ENCODE data around the gene PCGF5.
"Not testable (repeated sequence)": the region's sequence is repeated elsewhere in the genome, so short reads cannot be mapped to it uniquely, and the experiment has no call there.

PCGF5 gene

GRCh38 chr10:91210435-91210834 is 10.0 kb upstream of the PCGF5 start:
- peak; percentile 91 for DNase-seq

- no peak for DNase-seq
These were observed 8.8 kb upstream of the PCGF5 start for GRCh38 chr10:91211675-91212074.

GRCh38 chr10:91214911-91215310 is 5.6 kb upstream of the PCGF5 start:
- DNase-seq: no peak

GRCh38 chr10:91215384-91215783 is 5.1 kb upstream of the PCGF5 start:
- no peak for DNase-seq

GRCh38 chr10:91219371-91220193 is 881 bp upstream of the PCGF5 start:
- no peak for DNase-seq

- DNase-seq: no peak
These were observed 652 bp downstream of the PCGF5 start for GRCh38 chr10:91220954-91221675.

- DNase-seq: no peak
These were observed 5.6 kb downstream of the PCGF5 start for GRCh38 chr10:91226093-91226492.

GRCh38 chr10:91227576-91227975 is 7.1 kb downstream of the PCGF5 start:
- DNase-seq: no peak

GRCh38 chr10:91229683-91230082 is 9.2 kb downstream of the PCGF5 start:
- DNase-seq: no peak

- DNase-seq: no peak
These were observed 17.7 kb downstream of the PCGF5 start for GRCh38 chr10:91238191-91238590.

GRCh38 chr10:91239789-91240188 is 19.3 kb downstream of the PCGF5 start:
- DNase-seq: no peak

- DNase-seq: no peak
These were observed 22.5 kb downstream of the PCGF5 start for GRCh38 chr10:91242940-91243339.

GRCh38 chr10:91247360-91248111 is 27.1 kb downstream of the PCGF5 start:
- no peak for DNase-seq

GRCh38 chr10:91249700-91250099 is 29.2 kb downstream of the PCGF5 start:
- DNase-seq: no peak

GRCh38 chr10:91250341-91250740 is 29.9 kb downstream of the PCGF5 start:
- no peak for DNase-seq

- no peak for DNase-seq
These were observed 31.1 kb downstream of the PCGF5 start for GRCh38 chr10:91251430-91252056.

- DNase-seq: no peak
These were observed 32.8 kb downstream of the PCGF5 start for GRCh38 chr10:91253300-91253699.

GRCh38 chr10:91257310-91257709 is 36.8 kb downstream of the PCGF5 start:
- DNase-seq: no peak

GRCh38 chr10:91260417-91260816 is 40.0 kb downstream of the PCGF5 start:
- DNase-seq: not testable (repeated sequence)

- no peak for DNase-seq
These were observed 51.4 kb downstream of the PCGF5 start for GRCh38 chr10:91271886-91272285.

- DNase-seq: no peak
These were observed 64.1 kb downstream of the PCGF5 start for GRCh38 chr10:91284486-91285090.

- DNase-seq: no peak
These were observed 66.1 kb downstream of the PCGF5 start for GRCh38 chr10:91286572-91286971.

- DNase-seq: no peak
These were observed 66.8 kb downstream of the PCGF5 start for GRCh38 chr10:91287276-91287675.
